AG09309 (cell line): Measurements from ENCODE around the gene SELENOM.

Experiments used
- DNase-seq: peaks from one replicate; pipeline ENCODE4 v3.0.0-alpha.2; 2010; ENCODE audit warnings: low read depth
- H3K4me3 ChIP-seq: 2 replicates; pipeline ENCODE4 v1.5.1; 2011; ENCODE audit warnings: mild to moderate bottlenecking, low read depth, low read length, moderate library complexity; ENCODE audit not compliant: control insufficient read depth
- TF ChIP-seq, protein P1 (sequence below): IDR thresholded peaks from 2 replicates; pipeline ENCODE4 v1.5.1; 2011; ENCODE audit warnings: mild to moderate bottlenecking, low read depth, low read length, inconsistent platforms; ENCODE audit not compliant: insufficient read depth, control insufficient read depth; ENCODE audit errors: missing control alignments

Gene SELENOM

GRCh38 chr22:31135706-31136105 is 28.3 kb upstream of the SELENOM start:
- TF ChIP-seq, protein P1, sequence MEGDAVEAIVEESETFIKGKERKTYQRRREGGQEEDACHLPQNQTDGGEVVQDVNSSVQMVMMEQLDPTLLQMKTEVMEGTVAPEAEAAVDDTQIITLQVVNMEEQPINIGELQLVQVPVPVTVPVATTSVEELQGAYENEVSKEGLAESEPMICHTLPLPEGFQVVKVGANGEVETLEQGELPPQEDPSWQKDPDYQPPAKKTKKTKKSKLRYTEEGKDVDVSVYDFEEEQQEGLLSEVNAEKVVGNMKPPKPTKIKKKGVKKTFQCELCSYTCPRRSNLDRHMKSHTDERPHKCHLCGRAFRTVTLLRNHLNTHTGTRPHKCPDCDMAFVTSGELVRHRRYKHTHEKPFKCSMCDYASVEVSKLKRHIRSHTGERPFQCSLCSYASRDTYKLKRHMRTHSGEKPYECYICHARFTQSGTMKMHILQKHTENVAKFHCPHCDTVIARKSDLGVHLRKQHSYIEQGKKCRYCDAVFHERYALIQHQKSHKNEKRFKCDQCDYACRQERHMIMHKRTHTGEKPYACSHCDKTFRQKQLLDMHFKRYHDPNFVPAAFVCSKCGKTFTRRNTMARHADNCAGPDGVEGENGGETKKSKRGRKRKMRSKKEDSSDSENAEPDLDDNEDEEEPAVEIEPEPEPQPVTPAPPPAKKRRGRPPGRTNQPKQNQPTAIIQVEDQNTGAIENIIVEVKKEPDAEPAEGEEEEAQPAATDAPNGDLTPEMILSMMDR = no peak

GRCh38 chr22:31134688-31135087 is 27.3 kb upstream of the SELENOM start:
- DNase-seq = no peak
- no peak overlapping the region for H3K4me3 ChIP-seq
- TF ChIP-seq, protein P1 = no peak

More at GRCh38 chr22:31135706-31136105, 28.3 kb upstream of the SELENOM start:
- no peak overlapping the region for H3K4me3 ChIP-seq
- DNase-seq = no peak

- DNase-seq = no peak
- H3K4me3 ChIP-seq = no peak overlapping the region
- TF ChIP-seq, protein P1 = no peak
Measured at GRCh38 chr22:31133911-31134310, 26.5 kb upstream of the SELENOM start.

DNA sequence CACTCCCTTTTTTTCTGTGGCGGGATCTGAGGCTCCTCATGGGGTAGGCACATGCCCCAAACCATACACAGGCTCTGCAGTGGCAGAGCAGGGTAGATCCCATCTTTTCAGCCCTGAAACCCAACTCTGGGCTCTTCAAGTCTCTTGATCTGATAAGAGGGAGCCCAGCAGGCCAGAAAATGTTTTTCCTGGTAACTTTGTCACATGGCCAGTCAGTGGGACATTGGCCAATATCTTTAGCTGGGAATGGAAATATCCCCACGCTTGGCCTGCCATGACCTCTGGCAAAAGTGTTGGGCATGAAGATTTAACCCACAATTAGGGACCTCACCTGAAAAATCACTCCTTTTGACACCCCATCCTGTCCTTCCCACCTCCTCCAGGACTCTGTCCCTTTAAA is 23.5 kb upstream of the SELENOM start:
- no peak for DNase-seq
- no peak overlapping the region for H3K4me3 ChIP-seq
- TF ChIP-seq, protein P1 = no peak

GRCh38 chr22:31128156-31128555 is 20.8 kb upstream of the SELENOM start:
- no peak for DNase-seq
- H3K4me3 ChIP-seq = no peak overlapping the region
- TF ChIP-seq, protein P1 = no peak

GRCh38 chr22:31127181-31127772 is 19.9 kb upstream of the SELENOM start:
- TF ChIP-seq, protein P1 = no peak
- DNase-seq = no peak
- no peak overlapping the region for H3K4me3 ChIP-seq

DNA sequence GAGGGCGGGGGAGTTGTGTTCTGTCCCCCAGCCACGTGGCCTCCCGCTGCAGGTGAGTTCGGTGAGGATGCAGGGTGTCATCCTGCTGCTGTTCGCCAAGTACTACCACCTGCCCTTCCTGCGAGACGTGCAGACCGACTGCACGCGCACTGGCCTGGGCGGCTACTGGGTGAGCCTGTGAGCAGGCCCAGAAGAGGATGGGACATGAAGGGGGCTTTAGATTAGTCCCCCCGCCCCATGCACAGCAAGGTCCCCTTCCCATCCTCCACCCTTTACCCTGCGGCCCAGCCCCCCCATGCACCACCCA is 19.5 kb upstream of the SELENOM start:
- TF ChIP-seq, protein P1 = no peak
- no peak overlapping the region for H3K4me3 ChIP-seq
- no peak for DNase-seq
